Endodermal cell (in vitro differentiated cells): ENCODE data around the gene IGFBP6. TPM values are rescaled to one million over a fixed set of nuclear protein-coding genes. Genes with fewer than 3 reads are reported as not detected.
A peak's percentile ranks its signal among the peaks of the same experiment; 100 is the strongest.
"Not testable (repeated sequence)": the region's sequence is repeated elsewhere in the genome, so short reads cannot be mapped to it uniquely, and the experiment has no call there.

ENCODE experiments used
- DNase-seq: peaks from one replicate; pipeline ENCODE4 v3.0.0-alpha.2; 2017
- H3K27ac ChIP-seq: 2 replicates; pipeline ENCODE4 v1.5.1; 2013; ENCODE audit warnings: mild to moderate bottlenecking, low read depth, low read length, moderate library complexity
- H3K27me3 ChIP-seq: 2 replicates; pipeline ENCODE4 v1.6.1; 2013; ENCODE audit warnings: mild to moderate bottlenecking, low read length, moderate library complexity; ENCODE audit not compliant: insufficient read depth, control insufficient read depth, poor library complexity, severe bottlenecking
- H3K36me3 ChIP-seq: 2 replicates; pipeline ENCODE4 v1.7.0; 2013; ENCODE audit warnings: mild to moderate bottlenecking, low read length, moderate library complexity; ENCODE audit not compliant: control insufficient read depth, insufficient read depth
- H3K4me1 ChIP-seq: one replicate; pipeline ENCODE4 v1.7.0; 2013; ENCODE audit warnings: low read length; ENCODE audit not compliant: control insufficient read depth, insufficient read depth
- H3K4me3 ChIP-seq: 2 replicates; pipeline ENCODE4 v1.5.1; 2013; ENCODE audit warnings: mild to moderate bottlenecking, low read length, moderate library complexity
- H3K9ac ChIP-seq: 2 replicates; pipeline ENCODE4 v1.6.1; 2013; ENCODE audit warnings: mild to moderate bottlenecking, low read length, moderate library complexity; ENCODE audit not compliant: poor library complexity, severe bottlenecking; ENCODE audit errors: extremely low read depth
- H3K9me3 ChIP-seq: 2 replicates; pipeline ENCODE4 v1.6.1; 2013; ENCODE audit warnings: mild to moderate bottlenecking, low read length, moderate library complexity; ENCODE audit not compliant: control insufficient read depth
- H3K27ac Mint-ChIP-seq: 2 replicates; pipeline ENCODE4 v1.8.0; 2020; ENCODE audit warnings: mixed read lengths
- H3K27me3 Mint-ChIP-seq: 2 replicates; pipeline ENCODE4 v1.8.0; 2021; ENCODE audit warnings: mild to moderate bottlenecking, mixed read lengths; ENCODE audit not compliant: insufficient read depth
- H3K36me3 Mint-ChIP-seq: 2 replicates; pipeline ENCODE4 v1.8.0; 2020; ENCODE audit warnings: low read depth, mixed read lengths
- H3K4me1 Mint-ChIP-seq: 2 replicates; pipeline ENCODE4 v1.8.0; 2020; ENCODE audit warnings: mixed read lengths
- H3K4me3 Mint-ChIP-seq: 2 replicates; pipeline ENCODE4 v1.8.0; 2020; ENCODE audit warnings: mild to moderate bottlenecking, moderate library complexity, mixed read lengths
- H3K9me3 Mint-ChIP-seq: 2 replicates; pipeline ENCODE4 v1.8.0; 2020; ENCODE audit warnings: mild to moderate bottlenecking, mixed read lengths
- CTCF ChIP-seq: fragments of 200-600 bp; sonication (generic); conservative IDR thresholded peaks from 2 replicates; pipeline ENCODE4 v1.5.0; 2021; ENCODE audit warnings: antibody characterized with exemption, mild to moderate bottlenecking
- WGBS, 2 experiments: methylation state at CpG; one replicate each; pipeline versions ENCODE4 v1.1.5 to v1.1.7; 2013; ENCODE audit warnings: missing lambda C conversion rate in 2 of 2, mixed read lengths in 1 of 2; ENCODE audit not compliant: insufficient coverage in 1 of 2, insufficient read length in 1 of 2; 5-methylcytosine and 5-hydroxymethylcytosine counted together
- total RNA-seq, 2 donors: library from RNA; stranded (reverse); fragmentation: NEBNext Ultra II Directional in 1 of 2; extraction: Animal tissue kit (Norgen Biotek cat#: 25700) in 1 of 2; gene quantifications; 2 replicates in 1 of 2; 3 replicates in 1 of 2; pipeline ENCODE4 v1.2.1, GENCODE V29; 2021

The IGFBP6 gene
- total RNA-seq, 2 donors from 2014 or later = 21.7 to 48.4 TPM

- Mint-ChIP-seq H3K9me3 (no peaks in the 10 kb centered on the region), H3K4me3 (peak overlapping the region; percentile 25), H3K4me1 (peaks cover 39% of the 10 kb centered on the region), H3K27ac (peak overlapping the region; percentile 82), H3K36me3 (no peaks in the 10 kb centered on the region), H3K27me3 (peaks cover 53% of the 10 kb centered on the region)
- H3K9ac ChIP-seq = peak overlapping the region; percentile 33
- peaks cover 38% of the 10 kb centered on the region for H3K27me3 ChIP-seq
- H3K4me3 ChIP-seq = peak overlapping the region; percentile 21
- WGBS, 2 experiments = 56 to 73% methylated on average over 6 of the region's 6 CpGs
- DNase-seq = peak; percentile 56
- H3K4me1 ChIP-seq = peaks cover 11% of the 10 kb centered on the region
- no peaks in the 10 kb centered on the region for H3K36me3 ChIP-seq
- TF ChIP-seq CTCF = no peak
- no peak overlapping the region for H3K27ac ChIP-seq
- no peaks in the 10 kb centered on the region for H3K9me3 ChIP-seq
Observed at GRCh38 chr12:53093777-53094393, 3.6 kb upstream of the IGFBP6 start.

GRCh38 chr12:53094394-53094787 lies 3.1 kb upstream of the IGFBP6 start:
- Mint-ChIP-seq H3K9me3 (no peaks in the 10 kb centered on the region), H3K4me1 (peaks cover 44% of the 10 kb centered on the region), H3K4me3 (peak overlapping the region; percentile 25), H3K36me3 (no peaks in the 10 kb centered on the region), H3K27me3 (peaks cover 54% of the 10 kb centered on the region), H3K27ac (peak overlapping the region; percentile 82)
- no peak overlapping the region for H3K27ac ChIP-seq
- no peaks in the 10 kb centered on the region for H3K36me3 ChIP-seq
- H3K4me3 ChIP-seq = peak overlapping the region; percentile 21
- no peaks in the 10 kb centered on the region for H3K9me3 ChIP-seq
- H3K4me1 ChIP-seq = peaks cover 15% of the 10 kb centered on the region
- 80 to 92% methylated on average over 1 to 5 of the region's 6 CpGs for WGBS, 2 experiments
- peaks cover 39% of the 10 kb centered on the region for H3K27me3 ChIP-seq
- H3K9ac ChIP-seq = peak overlapping the region; percentile 33
- TF ChIP-seq CTCF = no peak
- DNase-seq = no peak

- not testable (repeated sequence) for H3K27ac ChIP-seq, H3K27ac Mint-ChIP-seq, H3K4me3 ChIP-seq, H3K36me3 ChIP-seq, H3K9ac ChIP-seq, H3K9me3 ChIP-seq, H3K36me3 Mint-ChIP-seq, H3K4me3 Mint-ChIP-seq, H3K9me3 Mint-ChIP-seq
- Histone ChIP-seq H3K27me3 (peaks cover 39% of the 10 kb centered on the region), H3K4me1 (peaks cover 15% of the 10 kb centered on the region)
- Mint-ChIP-seq H3K4me1 (peaks cover 44% of the 10 kb centered on the region), H3K27me3 (peaks cover 54% of the 10 kb centered on the region)
- 94 to 100% methylated on average over 1 to 4 of the region's 5 CpGs for WGBS, 2 experiments
- peak; percentile 51 for DNase-seq
Observed at GRCh38 chr12:53094796-53095595, 2.5 kb upstream of the IGFBP6 start.

GRCh38 chr12:53095596-53095895 lies 1.9 kb upstream of the IGFBP6 start:
- not testable (repeated sequence) for H3K4me3 ChIP-seq, H3K27ac ChIP-seq, H3K36me3 ChIP-seq, H3K9me3 Mint-ChIP-seq, H3K9me3 ChIP-seq, H3K27ac Mint-ChIP-seq, H3K4me3 Mint-ChIP-seq, H3K9ac ChIP-seq, H3K36me3 Mint-ChIP-seq, DNase-seq
- Histone ChIP-seq H3K27me3 (peaks cover 37% of the 10 kb centered on the region), H3K4me1 (peaks cover 15% of the 10 kb centered on the region)
- H3K27me3 Mint-ChIP-seq = peaks cover 48% of the 10 kb centered on the region
- peaks cover 44% of the 10 kb centered on the region for H3K4me1 Mint-ChIP-seq
- 67 to 96% methylated on average over 1 to 3 of the region's 3 CpGs for WGBS, 2 experiments
